Measurements from ENCODE around the gene NEO1. TPM values are rescaled to one million over a fixed set of nuclear protein-coding genes. Genes with fewer than 3 reads are reported as not detected.
A peak's percentile ranks its signal among the peaks of the same experiment; 100 is the strongest.

NEO1 gene, protein sequence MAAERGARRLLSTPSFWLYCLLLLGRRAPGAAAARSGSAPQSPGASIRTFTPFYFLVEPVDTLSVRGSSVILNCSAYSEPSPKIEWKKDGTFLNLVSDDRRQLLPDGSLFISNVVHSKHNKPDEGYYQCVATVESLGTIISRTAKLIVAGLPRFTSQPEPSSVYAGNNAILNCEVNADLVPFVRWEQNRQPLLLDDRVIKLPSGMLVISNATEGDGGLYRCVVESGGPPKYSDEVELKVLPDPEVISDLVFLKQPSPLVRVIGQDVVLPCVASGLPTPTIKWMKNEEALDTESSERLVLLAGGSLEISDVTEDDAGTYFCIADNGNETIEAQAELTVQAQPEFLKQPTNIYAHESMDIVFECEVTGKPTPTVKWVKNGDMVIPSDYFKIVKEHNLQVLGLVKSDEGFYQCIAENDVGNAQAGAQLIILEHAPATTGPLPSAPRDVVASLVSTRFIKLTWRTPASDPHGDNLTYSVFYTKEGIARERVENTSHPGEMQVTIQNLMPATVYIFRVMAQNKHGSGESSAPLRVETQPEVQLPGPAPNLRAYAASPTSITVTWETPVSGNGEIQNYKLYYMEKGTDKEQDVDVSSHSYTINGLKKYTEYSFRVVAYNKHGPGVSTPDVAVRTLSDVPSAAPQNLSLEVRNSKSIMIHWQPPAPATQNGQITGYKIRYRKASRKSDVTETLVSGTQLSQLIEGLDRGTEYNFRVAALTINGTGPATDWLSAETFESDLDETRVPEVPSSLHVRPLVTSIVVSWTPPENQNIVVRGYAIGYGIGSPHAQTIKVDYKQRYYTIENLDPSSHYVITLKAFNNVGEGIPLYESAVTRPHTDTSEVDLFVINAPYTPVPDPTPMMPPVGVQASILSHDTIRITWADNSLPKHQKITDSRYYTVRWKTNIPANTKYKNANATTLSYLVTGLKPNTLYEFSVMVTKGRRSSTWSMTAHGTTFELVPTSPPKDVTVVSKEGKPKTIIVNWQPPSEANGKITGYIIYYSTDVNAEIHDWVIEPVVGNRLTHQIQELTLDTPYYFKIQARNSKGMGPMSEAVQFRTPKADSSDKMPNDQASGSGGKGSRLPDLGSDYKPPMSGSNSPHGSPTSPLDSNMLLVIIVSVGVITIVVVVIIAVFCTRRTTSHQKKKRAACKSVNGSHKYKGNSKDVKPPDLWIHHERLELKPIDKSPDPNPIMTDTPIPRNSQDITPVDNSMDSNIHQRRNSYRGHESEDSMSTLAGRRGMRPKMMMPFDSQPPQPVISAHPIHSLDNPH (N-terminal part only)
- total RNA-seq (2011; cell fraction: chromatin; rRNA removed; ENCODE audit: low replicate concordance), result 1.4 and 1.8 TPM in 2 replicates
- total RNA-seq (2011; cell fraction: nucleolus; rRNA removed), result 1.1 and 2.2 TPM in 2 replicates
- 1.2 and 1.5 TPM in 2 replicates for total RNA-seq (2011; cell fraction: nucleoplasm; rRNA removed)
- total RNA-seq (2014; rRNA removed) (0.24 and 0.32 TPM in 2 replicates), total RNA-seq (2014; rRNA removed; fragmentation: Illumina TruSeq; extraction: Trizol) (0.65 and 1.0 TPM in 2 replicates), total RNA-seq (2015; rRNA removed; fragmentation: Illumina TruSeq; extraction: Trizol) (0.79 and 0.83 TPM in 2 replicates), total RNA-seq (2021) (0.64 and 0.76 TPM in 2 replicates), polyA plus RNA-seq (2011; rRNA removed) (0.28 and 1.7 TPM in 2 replicates), polyA plus RNA-seq (2014; fragmentation: Illumina TruSeq; extraction: Trizol) (0.48 and 0.55 TPM in 2 replicates), polyA plus RNA-seq (2014; fragmentation: Nextera tagmentation; extraction: Ambion mirVana) (under 1 TPM; 0.08 to 0.15 TPM), polyA plus RNA-seq (2014; rRNA removed) (0.13 and 0.40 TPM in 2 replicates), polyA minus RNA-seq (2011; rRNA and poly(A)+ RNA removed) (0.54 and 2.1 TPM in 2 replicates), Bru-seq, nascent RNA (percentile 27 among the genes with signal in this experiment), BruChase-seq, experiment 1, labeled RNA remaining after a 2-hour chase (percentile 21 among the genes with signal in this experiment), BruChase-seq, experiment 2, labeled RNA remaining after a 6-hour chase (percentile 22 among the genes with signal in this experiment)
- polyA plus RNA-seq (2011; cell fraction: cytosol; rRNA removed), result 0.38 and 2.1 TPM in 2 replicates
- 0.39 and 2.1 TPM in 2 replicates for polyA plus RNA-seq (2011; cell fraction: nucleus; rRNA removed)
- 1.3 and 1.9 TPM in 2 replicates for polyA plus RNA-seq (2012)
- polyA minus RNA-seq (2011; cell fraction: cytosol; rRNA and poly(A)+ RNA removed), result 4.2 TPM in 1 of 2 replicates, not detected in the other
- 1.1 and 1.3 TPM in 2 replicates for polyA minus RNA-seq (2011; cell fraction: nucleus; rRNA and poly(A)+ RNA removed)
- long read RNA-seq, experiment 1, result 0 reads
- long read RNA-seq, experiment 2, result 0 reads
- long read RNA-seq, experiment 3, result 0 reads

DNA sequence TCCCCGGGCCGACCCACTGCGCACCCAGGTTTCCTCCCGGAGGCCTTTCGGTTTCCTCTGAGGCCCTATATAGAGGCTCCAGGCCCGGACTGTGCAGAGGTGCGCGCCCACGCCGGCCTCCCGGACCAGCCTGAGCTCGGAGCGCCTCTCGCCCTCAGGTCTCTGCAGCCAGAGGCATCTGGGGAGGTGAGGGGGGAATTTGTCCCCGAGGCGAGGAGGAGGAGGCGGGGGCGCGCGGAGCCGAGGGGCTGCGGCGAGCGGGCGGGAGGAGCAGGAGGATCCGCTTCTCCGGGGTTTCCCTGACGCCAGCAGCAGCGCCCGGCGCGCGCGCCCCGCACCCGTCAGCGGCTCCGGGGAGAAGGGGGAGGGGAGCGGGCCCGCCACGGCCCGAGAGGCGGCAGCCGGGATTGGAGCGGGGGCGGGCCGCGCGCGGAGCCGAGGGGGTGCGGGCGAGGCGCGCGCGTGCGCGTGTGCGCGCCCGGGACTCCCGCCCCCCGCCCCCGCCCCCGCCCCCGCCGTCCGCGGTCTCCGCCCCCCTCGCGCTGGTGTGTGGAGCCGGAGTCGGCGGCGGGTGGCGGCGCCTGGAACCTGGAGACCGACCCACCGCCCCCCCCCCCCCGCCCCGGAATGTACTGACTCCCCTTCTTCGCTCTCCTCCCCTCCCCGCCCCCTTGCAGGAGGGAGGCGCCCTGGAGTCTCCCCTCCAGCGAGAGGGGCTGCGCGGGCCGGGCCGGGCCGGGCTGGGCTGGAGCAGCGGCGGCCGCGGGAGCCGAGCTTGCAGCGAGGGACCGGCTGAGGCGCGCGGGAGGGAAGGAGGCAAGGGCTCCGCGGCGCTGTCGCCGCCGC, at the start of gene NEO1:
Gene NEO1 (plus strand): TSS at position 657 of the 846 bp plus-strand sequence. CDS start 213 bp downstream, outside the sequence.
- Histone ChIP-seq H3K9me1 (ENCODE audit: control insufficient read depth, insufficient read depth, low read length) (no peaks in the 10 kb centered on the region), H3K36me3 (ENCODE audit: control insufficient read depth, insufficient read depth, low read length) (no peaks in the 10 kb centered on the region), H3K27ac (ENCODE audit: extremely low read depth, low read depth, low read length) (no peak within 1 kb of the TSS), H3K4me1 (replicated peaks in 1 of 2; ENCODE audit: control insufficient read depth in 2 of 2, insufficient read depth in 2 of 2, low read length in 2 of 2) (peaks cover 0 to 19% of the 10 kb centered on the region in 2 experiments; a peak in 2 of 5 replicates), H2AFZ (ENCODE audit: low read depth, low read length) (peak within 1 kb of the TSS; percentile 84), H3K9me3 (replicated peaks; ENCODE audit: control insufficient read depth, insufficient read depth, low read depth, low read length) (no peaks in the 10 kb centered on the region), H3K79me2 (ENCODE audit: control insufficient read depth, insufficient read depth, low read length) (no peaks in the 10 kb centered on the region), H3K4me2 (ENCODE audit: insufficient read depth, low read length) (peak within 1 kb of the TSS; percentile 59), H4K20me1 (replicated peaks; ENCODE audit: control insufficient read depth, insufficient read depth, low read length) (no peaks in the 10 kb centered on the region), H3K27me3 (ENCODE audit: control insufficient read depth in 2 of 2, insufficient read depth in 2 of 2, low read length in 2 of 2) (peaks cover 10 to 15% of the 10 kb centered on the region in 2 experiments; a peak in 4 of 5 replicates), H3K9ac (ENCODE audit: insufficient read depth in 1 of 2, low read depth in 2 of 2, low read length in 2 of 2) (peak within 1 kb of the TSS in 1 of 2 experiments; percentile 85; a peak in 2 of 4 replicates), H3K4me3 (peak within 1 kb of the TSS; percentile 45)
- DNase-seq (ENCODE audit: extremely low read depth in 1 of 4, low spot score in 3 of 4) (peak; percentile 58 to 94 (median 84)), ATAC-seq (peak; percentile 81), FAIRE-seq (no peak)
- ChIA-PET POLR2A (no interaction called here), CTCF (ENCODE audit: low intra/inter-chr PET ratio) (no interaction called here)
- WGBS (ENCODE audit: insufficient coverage, low coverage, missing lambda C conversion rate), result 2% methylated on average over 17 of the region's 108 CpGs
- in situ Hi-C loops (cut with MboI), result no loop called here
- BruUV-seq (replicated peaks), result no TSS peak
- intact Hi-C loops (cut with micrococcal nuclease), result no loop called here
- TF ChIP-seq ZFP30 (CRISPR knock-in tag; IDR thresholded peaks at IDR 0.05; ENCODE audit: borderline replicate concordance), result no peak
- 0 out of 2 replicates have a peak, but pooled peaks have one; percentile 40 for TF ChIP-seq RBM14 (IDR thresholded peaks at IDR 0.05; ENCODE audit: borderline replicate concordance, insufficient read depth, low read depth, low read length)
- no peak for TF ChIP-seq HDAC3 (IDR thresholded peaks at IDR 0.05; ENCODE audit: borderline replicate concordance, partially characterized antibody)
- peak; percentile 51 for TF ChIP-seq EGR1 (conservative IDR thresholded peaks at IDR 0.05)
- TF ChIP-seq ETV1 (tag; conservative IDR thresholded peaks at IDR 0.05; ENCODE audit: low read depth), result no peak
- TF ChIP-seq CXXC5 (CRISPR knock-in tag; IDR thresholded peaks at IDR 0.05), result peak; percentile 66
- no peak for TF ChIP-seq U2AF1 (optimal IDR thresholded peaks at IDR 0.05; ENCODE audit: low read depth, low read length)
- TF ChIP-seq, protein P1, sequence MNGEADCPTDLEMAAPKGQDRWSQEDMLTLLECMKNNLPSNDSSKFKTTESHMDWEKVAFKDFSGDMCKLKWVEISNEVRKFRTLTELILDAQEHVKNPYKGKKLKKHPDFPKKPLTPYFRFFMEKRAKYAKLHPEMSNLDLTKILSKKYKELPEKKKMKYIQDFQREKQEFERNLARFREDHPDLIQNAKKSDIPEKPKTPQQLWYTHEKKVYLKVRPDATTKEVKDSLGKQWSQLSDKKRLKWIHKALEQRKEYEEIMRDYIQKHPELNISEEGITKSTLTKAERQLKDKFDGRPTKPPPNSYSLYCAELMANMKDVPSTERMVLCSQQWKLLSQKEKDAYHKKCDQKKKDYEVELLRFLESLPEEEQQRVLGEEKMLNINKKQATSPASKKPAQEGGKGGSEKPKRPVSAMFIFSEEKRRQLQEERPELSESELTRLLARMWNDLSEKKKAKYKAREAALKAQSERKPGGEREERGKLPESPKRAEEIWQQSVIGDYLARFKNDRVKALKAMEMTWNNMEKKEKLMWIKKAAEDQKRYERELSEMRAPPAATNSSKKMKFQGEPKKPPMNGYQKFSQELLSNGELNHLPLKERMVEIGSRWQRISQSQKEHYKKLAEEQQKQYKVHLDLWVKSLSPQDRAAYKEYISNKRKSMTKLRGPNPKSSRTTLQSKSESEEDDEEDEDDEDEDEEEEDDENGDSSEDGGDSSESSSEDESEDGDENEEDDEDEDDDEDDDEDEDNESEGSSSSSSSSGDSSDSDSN (IDR thresholded peaks at IDR 0.05; ENCODE audit: borderline replicate concordance in 1 of 2, low read depth in 2 of 2, low read length in 2 of 2), result 0 out of 4 replicates have a peak, but pooled peaks of 1 of the 2 experiments have one; percentile 44
- TF ChIP-seq LEF1 (IDR thresholded peaks at IDR 0.05), result no peak
